ENCODE data around the gene CDC42SE2.

- TF ChIP-seq EP300 (conservative IDR thresholded peaks at IDR 0.05; ENCODE audit: poor library complexity, severe bottlenecking) (no peak), CTCF (IDR thresholded peaks at IDR 0.05; ENCODE audit: poor library complexity, severe bottlenecking) (no peak), EZH2 (IDR thresholded peaks at IDR 0.05; ENCODE audit: borderline replicate concordance, insufficient read depth, low read length, poor library complexity, severe bottlenecking) (no peak), RAD21 (conservative IDR thresholded peaks at IDR 0.05) (no peak)
Measured at GRCh38 chr5:131264451-131265099, 722 bp downstream of the CDC42SE2 start.

All from neural cell (in vitro differentiated cells).